Sigmoid colon (tissue), 7 donors: Measurements from ENCODE around the gene APEX1. TPM values are rescaled to one million over a fixed set of nuclear protein-coding genes. Genes with fewer than 3 reads are reported as not detected.

Source experiments
- DNase-seq: peaks from one replicate; pipeline ENCODE4 v3.0.0-alpha.2; 2019
- H3K27ac ChIP-seq, 4 donors: fragments of 200-600 bp; sonication (generic); one replicate each; pipeline ENCODE4 v1.5.1; 2016 to 2019; ENCODE audit warnings: mild to moderate bottlenecking in 1 of 4
- H3K27me3 ChIP-seq, 3 donors: fragments of 200-600 bp; sonication (generic); one replicate each; pipeline ENCODE4 v1.5.1; 2019; ENCODE audit warnings: mild to moderate bottlenecking in 1 of 3
- H3K36me3 ChIP-seq, 4 donors: fragments of 200-600 bp; sonication (generic); one replicate each; pipeline ENCODE4 v1.5.1; 2016 to 2019
- H3K4me1 ChIP-seq, 4 donors: fragments of 200-600 bp; sonication (generic); one replicate each; pipeline ENCODE4 v1.5.1; 2017 to 2019
- H3K4me3 ChIP-seq, 4 donors: fragments of 200-600 bp; sonication (generic); one replicate each; pipeline ENCODE4 v1.5.1; 2017 to 2019; ENCODE audit warnings: mild to moderate bottlenecking in 2 of 4, moderate library complexity in 1 of 4
- H3K9me3 ChIP-seq, 4 donors: fragments of 200-600 bp in 3 of 4; sonication (generic) in 3 of 4; one replicate each; pipeline versions ENCODE4 v1.5.1 to v1.6.1; 2013 to 2019
- EP300 ChIP-seq, 4 donors: sonication (generic); formaldehyde crosslinking; IDR thresholded peaks; one replicate each; pipeline ENCODE4 v1.6.1; 2017; ENCODE audit warnings: antibody characterized with exemption in 4 of 4
- POLR2A ChIP-seq, 2 donors: fragments of 450-650 bp; IDR thresholded peaks; one replicate each; pipeline ENCODE4 v1.6.1; 2016; ENCODE audit warnings: antibody characterized with exemption in 2 of 2, mild to moderate bottlenecking in 2 of 2, moderate library complexity in 2 of 2
- POLR2AphosphoS5 ChIP-seq, 4 donors: sonication (generic); formaldehyde crosslinking; IDR thresholded peaks; one replicate each; pipeline ENCODE4 v1.6.1; 2017; ENCODE audit warnings: antibody characterized with exemption in 4 of 4
- WGBS, 2 donors: extraction: QIAGEN DNeasy Blood & Tissue Kit; methylation state at CpG; one replicate each; pipeline ENCODE4 v1.1.7; 2013; 5-methylcytosine and 5-hydroxymethylcytosine counted together
- intact Hi-C: fragments of 100-400 bp; cut with DNase I; formaldehyde crosslinking; loops from one replicate; pipeline ENCODE4 v1.15.1; 2023
- polyA plus RNA-seq, 3 donors: library from polyadenylated mRNA; stranded (reverse); fragments of 200-250 nt; gene quantifications; one replicate each; pipeline ENCODE4 v1.2.3, GENCODE V29; 2013
- total RNA-seq, 4 donors: library from RNA; depleted of rRNA; stranded (reverse); fragments of >200 nt; gene quantifications; one replicate each; pipeline ENCODE4 v1.1.0, GENCODE V29; 2016
- TF ChIP-seq, protein P1 (sequence below), 4 experiments: fragments of 450-650 bp in 3 of 4; fragments of 200-600 bp in 1 of 4; IDR thresholded peaks; one replicate each; pipeline ENCODE4 v1.5.1; 2016 to 2019; ENCODE audit warnings: antibody characterized with exemption in 4 of 4, mild to moderate bottlenecking in 3 of 4, moderate library complexity in 2 of 4
- donor health status: healthy with polysubstance abuse.
- donor health status: Bipolar disorder and iron deficiency.
- donor health status: healthy.

The APEX1 gene
- total and polyA plus RNA-seq, 7 donors: 84.4 to 181 (median 146) TPM

DNA sequence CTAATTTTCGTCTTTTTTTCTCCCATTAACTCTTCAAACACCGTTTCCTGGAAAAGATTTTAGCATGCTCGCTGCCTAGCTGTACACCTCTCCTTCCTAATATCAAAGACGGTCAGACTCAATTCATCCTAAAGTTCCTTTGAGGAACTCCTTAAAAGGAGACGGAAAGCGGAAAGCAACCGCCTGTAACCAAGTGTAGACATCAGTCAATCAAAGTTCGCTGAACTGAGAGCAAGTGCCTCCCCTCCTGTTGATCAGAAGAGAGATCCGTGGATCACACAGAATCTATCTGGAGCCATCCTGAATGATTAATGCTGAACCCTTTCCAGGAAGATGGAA is 41.3 kb upstream of the APEX1 start:
- intact Hi-C loops: loop anchor here (2.0 kb wide), 4 partner anchors 41 to 271 kb away; partner anchors contain the start of genes APEX1, OSGEP, PARP2 and RNASE4
- no peak for TF ChIP-seq EP300 (IDR thresholded peaks at IDR 0.05)
- no peak for TF ChIP-seq POLR2A (IDR thresholded peaks at IDR 0.05)
- TF ChIP-seq, protein P1, sequence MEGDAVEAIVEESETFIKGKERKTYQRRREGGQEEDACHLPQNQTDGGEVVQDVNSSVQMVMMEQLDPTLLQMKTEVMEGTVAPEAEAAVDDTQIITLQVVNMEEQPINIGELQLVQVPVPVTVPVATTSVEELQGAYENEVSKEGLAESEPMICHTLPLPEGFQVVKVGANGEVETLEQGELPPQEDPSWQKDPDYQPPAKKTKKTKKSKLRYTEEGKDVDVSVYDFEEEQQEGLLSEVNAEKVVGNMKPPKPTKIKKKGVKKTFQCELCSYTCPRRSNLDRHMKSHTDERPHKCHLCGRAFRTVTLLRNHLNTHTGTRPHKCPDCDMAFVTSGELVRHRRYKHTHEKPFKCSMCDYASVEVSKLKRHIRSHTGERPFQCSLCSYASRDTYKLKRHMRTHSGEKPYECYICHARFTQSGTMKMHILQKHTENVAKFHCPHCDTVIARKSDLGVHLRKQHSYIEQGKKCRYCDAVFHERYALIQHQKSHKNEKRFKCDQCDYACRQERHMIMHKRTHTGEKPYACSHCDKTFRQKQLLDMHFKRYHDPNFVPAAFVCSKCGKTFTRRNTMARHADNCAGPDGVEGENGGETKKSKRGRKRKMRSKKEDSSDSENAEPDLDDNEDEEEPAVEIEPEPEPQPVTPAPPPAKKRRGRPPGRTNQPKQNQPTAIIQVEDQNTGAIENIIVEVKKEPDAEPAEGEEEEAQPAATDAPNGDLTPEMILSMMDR (IDR thresholded peaks at IDR 0.05): no peak
- TF ChIP-seq POLR2AphosphoS5 (IDR thresholded peaks at IDR 0.05): no peak
- Histone ChIP-seq H3K4me3 (peak overlapping the region; percentile 64 to 87 (median 77)), H3K4me1 (peaks cover 0 to 19% (median 13%) of the 10 kb centered on the region in 4 donors), H3K36me3 (no peaks in the 10 kb centered on the region), H3K27ac (peak overlapping the region; percentile 94 to 96 (median 96)), H3K9me3 (no peaks in the 10 kb centered on the region), H3K27me3 (no peaks in the 10 kb centered on the region)
- DNase-seq: no peak
- WGBS, 2 donors: 3 to 13% methylated on average over 9 of the region's 9 CpGs

DNA sequence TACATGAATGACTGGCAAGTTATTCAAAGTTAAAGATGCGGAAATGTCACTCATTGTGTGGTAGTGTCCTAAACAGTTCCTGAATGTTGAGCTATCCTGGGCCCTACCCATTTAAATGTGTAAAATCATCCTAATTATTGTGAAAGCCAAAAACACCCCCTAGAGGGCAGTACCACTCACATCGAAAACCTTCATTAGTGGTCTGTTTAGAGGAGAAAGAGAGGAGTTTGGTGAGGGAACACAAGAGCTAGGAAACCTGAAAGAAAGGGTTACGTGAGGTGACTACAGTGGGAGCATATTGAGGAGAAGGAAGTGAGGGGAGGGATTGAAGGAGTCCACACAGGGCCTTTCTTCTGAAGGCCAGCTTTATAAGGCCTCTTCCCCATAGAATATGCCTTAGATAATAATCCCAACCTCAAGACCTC is 39.2 kb upstream of the APEX1 start:
- H3K9me3 ChIP-seq: no peaks in the 10 kb centered on the region
- 37 to 50% methylated on average over 3 of the region's 3 CpGs for WGBS, 2 donors
- no peak for DNase-seq
- H3K27me3 ChIP-seq: no peaks in the 10 kb centered on the region
- H3K4me3 ChIP-seq: no peak overlapping the region
- H3K4me1 ChIP-seq: peaks cover 0 to 19% (median 13%) of the 10 kb centered on the region in 4 donors
- TF ChIP-seq EP300 (IDR thresholded peaks at IDR 0.05) (no peak), POLR2A (IDR thresholded peaks at IDR 0.05) (no peak)
- TF ChIP-seq, protein P1 (IDR thresholded peaks at IDR 0.05): peak; percentile 10 to 51 (median 42)
- no peaks in the 10 kb centered on the region for H3K36me3 ChIP-seq
- intact Hi-C loops: no loop called here
- H3K27ac ChIP-seq: peak overlapping the region in 2 of 4 donors; percentile 7 to 22

DNA sequence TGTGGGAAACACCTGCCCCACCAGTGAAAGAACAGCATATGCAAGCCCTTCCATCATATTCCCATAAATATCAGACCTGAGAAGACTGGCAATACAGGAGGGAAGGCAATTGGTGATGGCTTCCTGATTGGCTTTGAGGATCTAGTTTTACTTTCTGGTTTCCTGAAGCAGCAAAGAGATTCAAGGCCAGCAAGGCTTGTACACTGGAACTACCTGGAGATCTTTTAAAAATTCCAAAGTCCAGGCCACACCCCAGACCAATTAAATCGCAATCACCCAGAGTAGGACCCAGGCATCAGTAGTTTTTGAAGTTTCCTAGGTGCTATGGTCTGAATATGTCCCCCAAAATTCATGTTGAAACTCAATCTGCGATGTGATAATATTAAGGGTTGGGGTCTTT is 38.8 kb upstream of the APEX1 start:
- no peaks in the 10 kb centered on the region for H3K9me3 ChIP-seq
- no peaks in the 10 kb centered on the region for H3K27me3 ChIP-seq
- intact Hi-C loops: no loop called here
- H3K36me3 ChIP-seq: no peaks in the 10 kb centered on the region
- peak overlapping the region in 2 of 4 donors; percentile 7 to 22 for H3K27ac ChIP-seq
- H3K4me1 ChIP-seq: peaks cover 0 to 17% (median 13%) of the 10 kb centered on the region in 4 donors
- no peak for TF ChIP-seq EP300 (IDR thresholded peaks at IDR 0.05)
- TF ChIP-seq, protein P1 (IDR thresholded peaks at IDR 0.05): no peak
- TF ChIP-seq POLR2AphosphoS5 (IDR thresholded peaks at IDR 0.05): no peak
- no peak for TF ChIP-seq POLR2A (IDR thresholded peaks at IDR 0.05)
- WGBS, 2 donors: 54 to 86% methylated on average over 2 of the region's 2 CpGs
- H3K4me3 ChIP-seq: no peak overlapping the region
- DNase-seq: no peak

DNA sequence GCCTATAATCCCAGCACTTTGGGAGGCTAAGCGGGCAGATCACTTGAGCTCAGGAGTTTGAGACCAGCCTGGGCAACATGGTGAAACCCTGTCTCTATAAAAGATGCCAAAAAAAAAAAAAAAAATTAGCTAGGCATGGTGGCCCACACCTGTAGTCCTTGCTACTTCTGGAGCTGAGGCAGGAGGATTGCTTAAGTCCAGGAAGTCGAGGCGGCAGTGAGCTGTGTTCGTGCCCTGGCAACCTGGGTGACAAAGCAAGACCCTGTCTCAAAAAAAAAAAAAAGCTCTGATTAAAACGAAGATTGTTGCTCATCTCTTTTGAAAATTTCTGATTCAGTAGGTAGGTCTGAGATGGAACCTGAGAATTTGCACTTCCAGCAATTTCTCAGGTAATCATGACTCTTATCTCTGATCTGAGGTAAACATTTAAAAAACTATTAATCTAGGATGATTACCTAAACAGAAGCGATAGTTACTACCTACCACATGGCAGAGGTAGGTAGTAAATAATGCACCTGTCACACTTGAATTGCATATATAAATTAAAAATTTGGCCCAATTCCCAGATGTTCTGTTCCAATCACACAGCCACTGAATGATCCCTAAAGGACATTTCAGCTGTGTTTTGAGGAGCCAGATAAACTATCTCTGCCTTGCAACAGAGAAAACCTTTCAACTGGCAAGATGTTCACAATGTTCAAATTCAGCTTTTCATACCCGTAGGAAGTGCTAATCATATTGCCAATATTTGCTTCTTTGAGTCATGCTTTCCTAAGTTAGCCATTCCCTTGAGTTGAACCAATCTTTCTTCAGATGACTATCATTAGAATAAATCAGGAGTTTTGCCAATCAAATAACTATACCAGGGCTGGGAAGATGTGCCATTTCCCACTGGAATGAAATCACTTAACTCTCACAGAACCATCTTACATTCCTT is 37.5 kb upstream of the APEX1 start:
- no peaks in the 10 kb centered on the region for H3K36me3 ChIP-seq
- intact Hi-C loops: no loop called here
- no peak overlapping the region for H3K27ac ChIP-seq
- peaks cover 0 to 5% (median 2%) of the 10 kb centered on the region in 4 donors for H3K4me1 ChIP-seq
- no peak overlapping the region for H3K4me3 ChIP-seq
- no peaks in the 10 kb centered on the region for H3K27me3 ChIP-seq
- no peaks in the 10 kb centered on the region for H3K9me3 ChIP-seq
- 15 to 52% methylated on average over 7 of the region's 7 CpGs for WGBS, 2 donors
- no peak for DNase-seq
- no peak for TF ChIP-seq POLR2AphosphoS5 (IDR thresholded peaks at IDR 0.05)
- no peak for TF ChIP-seq POLR2A (IDR thresholded peaks at IDR 0.05)
- no peak for TF ChIP-seq EP300 (IDR thresholded peaks at IDR 0.05)
- TF ChIP-seq, protein P1 (IDR thresholded peaks at IDR 0.05): no peak
